ENCODE results near the gene LGSN.
"Not testable (repeated sequence)": the region's sequence is repeated elsewhere in the genome, so short reads cannot be mapped to it uniquely, and the experiment has no call there.

DNA sequence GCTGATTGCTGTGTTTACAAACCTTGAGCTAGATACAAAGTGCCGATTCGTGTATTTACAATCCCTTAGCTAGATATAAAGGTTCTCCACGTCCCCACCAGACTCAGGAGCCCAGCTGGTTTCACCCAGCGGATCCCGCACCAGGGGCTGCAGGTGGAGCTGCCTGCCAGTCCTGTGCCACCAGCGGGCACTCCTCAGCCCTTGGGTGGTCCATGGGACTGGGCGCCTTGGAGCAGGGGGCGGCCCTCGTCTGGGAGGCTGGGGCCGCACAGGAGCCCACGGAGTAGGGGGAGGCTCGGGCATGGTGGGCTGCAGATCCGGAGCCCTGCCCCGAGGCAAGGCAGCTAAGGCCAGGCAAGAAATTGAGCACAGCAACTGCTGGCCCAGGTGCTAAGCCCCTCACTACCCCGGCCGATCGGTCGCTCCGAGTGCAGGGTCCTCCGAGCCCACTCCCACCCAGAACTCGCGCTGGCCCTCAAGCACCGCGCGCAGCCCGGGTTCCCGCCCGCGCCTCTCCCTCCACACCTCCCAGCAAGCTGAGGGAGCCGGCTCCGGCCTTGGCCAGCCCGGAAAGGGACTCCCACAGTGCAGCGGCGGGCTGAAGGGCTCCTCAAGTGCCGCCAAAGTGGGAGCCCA, 44.9 kb downstream of the LGSN start:
- not testable (repeated sequence) for TF ChIP-seq CTCF (IDR thresholded peaks at IDR 0.05; ENCODE audit: poor library complexity); EZH2 (IDR thresholded peaks at IDR 0.05; ENCODE audit: borderline replicate concordance); EZH2phosphoT487 (IDR thresholded peaks at IDR 0.05; ENCODE audit: low read depth, severe bottlenecking, unreplicated experiment)
